AG08396 (cell line): Measurements from ENCODE around the gene LENEP.

ENCODE experiments used
- DNase-seq: peaks from one replicate; pipeline ENCODE4 v3.0.0; 2012; ENCODE audit warnings: low spot score, mixed read lengths

LENEP gene

GRCh38 chr1:155029513-155030242, 36.3 kb downstream of the LENEP start:
- no peak for DNase-seq

GRCh38 chr1:155030243-155030795, 36.9 kb downstream of the LENEP start:
- DNase-seq, result no peak

- DNase-seq, result no peak
Measured at GRCh38 chr1:155030899-155031298, 37.5 kb downstream of the LENEP start.

- no peak for DNase-seq
Measured at GRCh38 chr1:155032886-155033285, 39.5 kb downstream of the LENEP start.

- no peak for DNase-seq
Measured at GRCh38 chr1:155033524-155033923, 40.1 kb downstream of the LENEP start, which contains the start of the genes DCST1 and DCST2. Gene DCST1 (plus strand): TSS chr1:155033824. CDS start chr1:155034037, 213 bp downstream. Gene DCST2 (minus strand): TSS chr1:155033781. CDS start chr1:155033701, 80 bp downstream.

- DNase-seq, result no peak
Measured at GRCh38 chr1:155034318-155035208, 41.2 kb downstream of the LENEP start.

GRCh38 chr1:155035936-155036335, 42.5 kb downstream of the LENEP start:
- DNase-seq, result no peak

- no peak for DNase-seq
Measured at GRCh38 chr1:155037043-155037442, 43.7 kb downstream of the LENEP start.

- DNase-seq, result no peak
Measured at GRCh38 chr1:155037851-155038441, 44.6 kb downstream of the LENEP start.

- DNase-seq, result no peak
Measured at GRCh38 chr1:155038602-155039307, 45.4 kb downstream of the LENEP start.

GRCh38 chr1:155039308-155039669, 45.9 kb downstream of the LENEP start:
- no peak for DNase-seq

GRCh38 chr1:155040358-155041093, 47.1 kb downstream of the LENEP start:
- DNase-seq, result no peak

- no peak for DNase-seq
Measured at GRCh38 chr1:155042789-155043188, 49.4 kb downstream of the LENEP start.

GRCh38 chr1:155043301-155043702, 49.9 kb downstream of the LENEP start:
- no peak for DNase-seq

- DNase-seq, result no peak
Measured at GRCh38 chr1:155043793-155044192, 50.4 kb downstream of the LENEP start.
